Hepatocyte (in vitro differentiated cells): ENCODE data around the gene SGTB.

Experiments
- EZH2 ChIP-seq: fragments of 200-600 bp; sonication (generic); IDR thresholded peaks from 2 replicates; pipeline ENCODE4 v1.6.1; 2016; ENCODE audit warnings: antibody characterized with exemption, mild to moderate bottlenecking, borderline replicate concordance
- EZH2phosphoT487 ChIP-seq: fragments of 200-600 bp; sonication (generic); IDR thresholded peaks from one replicate; pipeline ENCODE4 v1.6.1; 2018; ENCODE audit warnings: antibody characterized with exemption, mild to moderate bottlenecking, low read depth, moderate library complexity; ENCODE audit not compliant: unreplicated experiment, severe bottlenecking
- TF ChIP-seq, protein P1 (sequence below): fragments of 200-600 bp; sonication (generic); IDR thresholded peaks from 2 replicates; pipeline ENCODE4 v1.5.1; 2016; ENCODE audit warnings: antibody characterized with exemption, mild to moderate bottlenecking; ENCODE audit not compliant: poor library complexity

DNA sequence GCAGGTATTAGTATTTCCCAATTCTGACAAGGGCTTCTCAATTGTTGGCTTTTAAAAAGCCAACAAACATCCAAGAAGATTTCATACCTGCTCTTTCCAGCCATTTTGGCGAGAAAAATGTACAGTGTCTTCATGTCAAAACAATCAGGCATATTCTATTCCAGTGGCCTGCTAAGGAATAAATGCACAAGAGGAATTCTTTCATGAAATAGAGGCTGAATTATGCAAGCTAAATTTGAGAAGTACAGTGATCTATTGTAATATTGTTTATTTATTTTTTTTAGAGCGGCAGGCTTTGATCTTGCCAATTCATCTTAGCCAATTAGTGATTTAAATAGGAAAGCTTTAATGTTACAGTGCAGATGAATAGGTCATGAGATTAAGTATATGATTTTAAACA lies 49.4 kb upstream of the SGTB start:
- TF ChIP-seq, protein P1, sequence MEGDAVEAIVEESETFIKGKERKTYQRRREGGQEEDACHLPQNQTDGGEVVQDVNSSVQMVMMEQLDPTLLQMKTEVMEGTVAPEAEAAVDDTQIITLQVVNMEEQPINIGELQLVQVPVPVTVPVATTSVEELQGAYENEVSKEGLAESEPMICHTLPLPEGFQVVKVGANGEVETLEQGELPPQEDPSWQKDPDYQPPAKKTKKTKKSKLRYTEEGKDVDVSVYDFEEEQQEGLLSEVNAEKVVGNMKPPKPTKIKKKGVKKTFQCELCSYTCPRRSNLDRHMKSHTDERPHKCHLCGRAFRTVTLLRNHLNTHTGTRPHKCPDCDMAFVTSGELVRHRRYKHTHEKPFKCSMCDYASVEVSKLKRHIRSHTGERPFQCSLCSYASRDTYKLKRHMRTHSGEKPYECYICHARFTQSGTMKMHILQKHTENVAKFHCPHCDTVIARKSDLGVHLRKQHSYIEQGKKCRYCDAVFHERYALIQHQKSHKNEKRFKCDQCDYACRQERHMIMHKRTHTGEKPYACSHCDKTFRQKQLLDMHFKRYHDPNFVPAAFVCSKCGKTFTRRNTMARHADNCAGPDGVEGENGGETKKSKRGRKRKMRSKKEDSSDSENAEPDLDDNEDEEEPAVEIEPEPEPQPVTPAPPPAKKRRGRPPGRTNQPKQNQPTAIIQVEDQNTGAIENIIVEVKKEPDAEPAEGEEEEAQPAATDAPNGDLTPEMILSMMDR, result no peak
- TF ChIP-seq EZH2 (no peak), EZH2phosphoT487 (no peak)
